Hypothalamus (tissue), 51 donors: ENCODE measurements around the gene PCED1A.

ENCODE experiments used
- DNase-seq, 51 donors: peaks; one replicate each; lab custom pipeline; 2025; lab: John Stamatoyannopoulos, UW

Gene PCED1A

DNA sequence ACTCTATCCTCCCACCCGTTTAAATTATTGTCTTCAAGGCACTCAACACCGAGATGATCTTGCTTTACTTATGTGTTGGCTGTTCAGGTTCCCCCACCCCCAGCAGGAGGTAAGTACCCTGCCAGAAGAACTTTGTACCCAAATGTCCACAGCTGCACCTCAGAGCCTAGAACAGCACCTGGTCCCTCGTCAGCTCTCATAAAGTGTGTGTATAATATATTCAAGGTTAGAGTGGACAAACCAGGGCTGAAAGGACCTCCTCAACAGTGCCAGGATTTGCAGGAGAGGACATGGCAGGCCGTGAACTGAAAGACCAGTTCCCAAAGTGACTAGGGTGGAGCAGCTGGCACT, 34.1 kb downstream of the PCED1A start:
- DNase-seq, result no peak

DNA sequence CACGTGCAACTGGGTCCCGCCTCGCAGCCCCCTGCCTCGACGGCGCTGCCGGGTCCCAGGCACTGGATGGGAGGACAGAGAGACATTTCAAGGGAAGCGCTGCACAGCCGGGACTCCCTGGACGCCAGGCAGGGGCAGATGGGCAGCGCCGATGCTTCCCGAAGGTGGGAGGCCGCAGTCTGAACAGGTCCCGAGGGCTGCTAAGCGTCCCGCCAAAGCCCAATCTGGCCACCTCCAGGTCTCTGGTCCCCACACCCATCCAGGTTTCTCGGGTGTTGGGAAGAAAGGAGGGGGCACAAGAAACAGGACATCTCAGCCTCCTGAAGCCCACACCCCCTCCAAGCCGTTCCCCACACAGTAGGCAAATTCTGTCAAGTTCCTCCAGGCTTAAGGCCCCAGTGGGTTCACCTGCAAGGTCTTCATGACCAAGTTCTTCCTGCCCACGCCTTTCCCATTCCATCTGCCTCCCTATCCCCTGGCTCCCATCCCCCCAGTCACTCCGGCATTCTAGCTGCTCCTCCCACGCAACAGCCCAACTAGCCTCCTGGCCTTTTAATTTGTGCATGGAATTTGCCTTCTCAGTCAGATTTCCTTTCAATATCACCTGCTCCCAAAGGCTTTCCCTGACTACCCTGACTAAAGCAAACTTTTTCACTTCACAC, 34.6 kb downstream of the PCED1A start:
- DNase-seq, result no peak

DNA sequence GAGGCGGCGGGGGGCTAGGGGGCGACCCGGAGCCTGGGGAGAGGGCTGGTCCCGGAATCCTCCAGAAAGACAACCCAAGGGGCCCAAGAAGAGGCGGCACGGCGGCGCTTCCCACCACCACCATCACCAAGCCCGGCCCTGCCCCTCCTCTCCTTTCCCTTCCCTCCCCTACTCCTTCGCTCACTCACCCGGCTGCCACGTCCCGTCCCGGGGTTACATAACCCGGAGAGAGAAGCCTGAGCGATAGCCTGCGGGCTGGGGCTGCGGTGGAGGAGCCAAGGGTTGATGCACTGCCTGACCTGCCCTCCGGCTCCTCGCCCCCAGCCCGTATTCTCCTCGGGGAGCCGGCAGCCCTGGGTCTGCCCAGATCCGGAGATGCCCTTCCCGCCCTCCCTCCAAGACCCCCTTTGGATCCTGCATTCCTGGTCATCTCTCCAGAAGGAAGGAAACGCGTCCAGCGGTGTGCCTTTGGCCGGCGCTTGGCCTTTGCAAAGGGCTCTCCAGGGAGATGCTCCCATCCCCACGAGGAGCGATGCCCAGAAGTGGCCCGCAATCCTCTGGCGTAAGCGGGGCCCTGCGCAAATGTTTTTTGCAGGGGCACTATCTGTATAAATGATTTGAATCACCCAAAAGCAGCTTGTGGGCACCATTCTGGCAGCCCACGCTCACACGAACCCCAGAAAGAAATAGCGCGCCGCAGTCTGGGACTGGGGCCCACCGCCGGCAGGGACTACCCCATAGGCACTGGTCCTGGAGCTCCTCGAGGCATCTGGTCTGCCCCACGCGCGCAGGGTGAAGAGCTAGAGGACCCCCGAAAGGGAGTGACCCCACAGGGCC, 35.4 kb downstream of the PCED1A start:
- no peak for DNase-seq

DNA sequence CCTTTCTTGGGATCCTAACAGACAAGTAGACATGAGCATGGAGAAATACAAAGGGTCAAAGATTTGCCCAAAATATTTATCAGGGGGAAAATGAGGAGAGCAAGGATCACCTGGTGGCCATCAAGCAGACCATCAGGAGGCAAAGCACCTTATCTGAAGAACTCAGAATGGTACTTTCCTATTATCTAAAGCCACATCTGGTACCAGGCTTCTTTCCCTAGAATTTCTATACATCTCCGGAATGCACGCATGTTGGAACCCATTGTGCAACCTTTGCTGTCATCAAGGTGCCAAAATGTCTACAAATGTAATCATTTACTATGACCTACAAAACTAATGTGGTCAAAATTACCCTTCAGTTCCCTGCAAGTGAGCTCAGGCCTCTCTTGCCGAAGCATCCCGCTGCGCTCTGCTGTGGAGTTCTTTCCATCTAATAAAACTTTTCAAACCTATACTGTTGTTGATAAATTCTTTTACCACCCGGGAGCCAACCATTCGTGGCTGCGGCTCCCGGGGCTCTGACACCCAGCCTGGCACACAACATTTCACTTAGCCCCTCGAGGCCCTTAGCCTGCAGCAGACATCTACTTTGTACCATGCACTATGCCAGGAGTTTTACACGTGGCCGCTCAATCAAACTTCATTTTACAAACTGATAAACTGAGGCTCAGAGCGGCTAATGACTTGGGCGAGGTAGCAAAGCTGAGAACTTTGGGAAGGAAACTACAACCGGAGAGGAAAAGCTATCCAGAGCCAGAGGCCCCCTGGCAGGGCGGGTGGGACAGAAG, 36.2 kb downstream of the PCED1A start:
- DNase-seq, result no peak

DNA sequence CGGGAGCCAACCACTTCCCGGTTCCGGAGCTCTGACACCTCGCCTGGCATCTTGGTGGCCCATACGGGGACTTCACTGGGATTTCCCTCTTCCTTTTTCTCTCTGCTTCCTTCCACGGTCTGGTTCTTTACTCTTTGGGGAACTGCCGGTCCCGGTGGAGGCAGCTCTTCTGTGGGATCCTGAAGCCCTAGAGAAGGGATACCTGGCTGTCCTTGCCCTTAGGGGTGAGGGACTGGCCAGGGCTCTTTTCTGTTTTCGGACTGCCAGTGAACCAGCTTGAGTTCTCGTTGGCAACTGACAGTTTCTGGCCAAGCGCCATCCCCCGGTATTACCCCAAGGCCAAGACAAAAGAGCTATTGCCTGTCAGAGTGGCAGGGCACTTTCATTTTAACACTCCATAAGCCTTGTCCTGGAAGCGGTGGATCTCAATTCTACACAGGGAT, 39.1 kb downstream of the PCED1A start:
- no peak for DNase-seq

DNA sequence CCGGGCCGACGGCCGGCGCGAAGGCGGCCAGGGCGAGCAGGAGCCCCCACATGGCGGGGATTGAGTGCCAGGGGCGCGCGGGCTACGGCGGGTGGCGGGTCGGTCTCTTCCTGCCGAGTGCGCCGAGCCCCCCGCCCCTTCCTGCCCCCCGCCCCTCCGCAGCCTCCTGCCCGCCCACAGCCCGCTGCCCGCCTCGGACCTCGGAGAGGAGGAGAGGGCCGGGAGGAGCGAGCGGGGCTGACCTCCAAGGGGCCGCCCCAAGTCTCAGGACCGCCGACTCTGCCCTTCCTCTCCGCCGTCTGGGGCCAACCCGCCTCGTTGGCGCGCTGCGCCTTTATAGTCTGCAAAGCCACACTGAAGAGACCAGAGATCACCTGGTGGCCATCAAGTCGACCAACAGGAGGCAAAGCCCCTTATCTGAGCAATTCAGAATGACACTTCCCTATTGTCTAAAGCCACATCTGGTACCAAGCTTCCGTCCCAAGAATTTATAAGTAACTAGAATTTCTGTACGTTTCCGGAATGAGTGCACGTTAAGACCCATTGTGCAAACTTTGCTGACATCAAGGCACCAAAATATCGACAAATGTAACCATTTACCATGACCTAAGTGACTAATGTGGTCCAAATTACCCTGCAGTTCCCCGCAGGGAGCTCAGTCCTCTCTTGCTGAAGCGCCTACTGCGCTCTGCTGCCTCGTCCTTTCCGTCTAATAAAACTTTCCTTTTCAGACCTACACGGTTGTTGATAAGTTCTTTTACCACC, 39.8 kb downstream of the PCED1A start, which contains the start of gene CPXM1:
Gene CPXM1 (minus strand): TSS at position 107 of the 765 bp plus-strand sequence. CDS start 55 bp downstream, at position 52.
- no peak for DNase-seq

DNA sequence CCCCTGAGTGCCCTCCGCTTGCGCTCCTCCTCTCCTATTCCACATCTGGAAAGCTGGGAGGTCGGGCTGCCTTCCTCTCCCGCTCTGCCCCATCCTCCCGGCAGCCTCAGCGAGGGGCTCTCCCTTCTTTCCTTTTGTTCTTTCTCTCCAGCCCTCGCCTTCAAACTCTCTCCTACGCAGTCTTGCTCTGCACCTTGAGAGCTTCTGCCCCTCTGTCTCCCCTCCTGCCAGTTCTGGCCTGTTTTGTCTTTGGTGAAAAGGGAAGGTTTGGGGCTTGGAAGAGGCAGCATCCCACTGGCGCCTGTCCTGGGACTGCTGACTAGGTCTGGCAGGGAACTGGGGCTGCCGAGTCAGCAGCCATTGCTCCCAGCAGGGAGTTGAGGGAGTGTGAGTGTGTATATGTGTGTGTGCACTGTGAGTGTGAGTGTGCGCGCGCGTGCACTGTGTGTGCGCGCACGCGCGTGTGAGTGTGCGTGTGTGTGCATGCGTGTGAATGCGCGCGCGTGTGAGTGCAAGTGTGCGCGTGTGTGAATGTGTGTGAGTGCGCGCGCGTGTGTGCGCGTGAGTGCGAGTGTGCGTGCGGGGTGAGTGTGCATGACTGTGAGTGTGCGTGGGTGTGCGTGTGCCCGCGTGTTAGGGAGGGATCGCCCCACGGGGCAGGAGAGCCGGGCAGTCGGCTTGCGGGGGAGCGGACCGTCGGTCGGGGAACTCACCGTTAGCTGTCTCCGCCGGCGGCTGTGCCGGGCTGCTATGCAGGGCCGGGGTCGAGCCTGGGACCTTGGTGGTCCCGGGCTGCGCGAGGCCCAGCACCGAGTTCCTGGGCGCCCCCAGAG, 40.6 kb downstream of the PCED1A start:
- DNase-seq, result no peak

DNA sequence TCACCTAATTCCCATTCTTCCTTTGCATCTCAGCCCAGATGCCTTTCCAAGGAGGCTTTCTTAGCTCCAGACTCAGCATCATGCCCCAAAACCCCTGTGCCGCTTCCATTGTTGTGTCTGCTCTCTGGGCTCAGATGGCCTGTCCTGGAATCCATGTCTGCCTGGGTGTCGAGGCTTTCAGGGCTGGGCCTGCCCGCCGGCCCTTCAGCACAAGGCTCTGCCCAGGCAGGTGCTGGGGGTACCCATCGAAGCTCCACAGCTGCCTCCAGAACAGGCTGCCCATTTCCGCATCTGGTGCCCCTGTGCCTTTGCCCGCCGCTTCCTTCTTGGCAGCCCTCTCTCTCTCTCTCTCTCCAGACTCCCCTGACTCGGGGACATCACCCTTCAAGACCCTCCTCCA, 41.2 kb downstream of the PCED1A start:
- no peak for DNase-seq

DNA sequence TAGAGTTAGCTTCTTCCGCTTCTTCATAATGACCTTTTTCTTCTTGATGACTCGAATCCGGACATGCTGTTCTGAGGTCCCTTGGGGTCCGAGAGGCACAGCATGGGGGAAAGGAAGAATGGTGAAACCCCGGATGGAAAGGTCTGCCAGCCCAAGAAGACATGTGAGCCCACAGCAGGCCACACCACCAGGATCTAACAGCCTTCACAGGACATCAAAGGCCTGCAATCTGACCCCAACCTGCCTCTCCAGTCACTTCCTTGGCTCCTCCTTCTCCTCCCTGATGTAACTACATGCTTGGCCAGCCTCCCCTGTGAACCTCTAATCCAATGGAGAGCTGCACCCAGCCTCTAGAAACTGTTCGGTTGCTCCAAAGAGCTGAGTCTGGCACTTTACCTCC, 41.6 kb downstream of the PCED1A start:
- DNase-seq, result no peak

DNA sequence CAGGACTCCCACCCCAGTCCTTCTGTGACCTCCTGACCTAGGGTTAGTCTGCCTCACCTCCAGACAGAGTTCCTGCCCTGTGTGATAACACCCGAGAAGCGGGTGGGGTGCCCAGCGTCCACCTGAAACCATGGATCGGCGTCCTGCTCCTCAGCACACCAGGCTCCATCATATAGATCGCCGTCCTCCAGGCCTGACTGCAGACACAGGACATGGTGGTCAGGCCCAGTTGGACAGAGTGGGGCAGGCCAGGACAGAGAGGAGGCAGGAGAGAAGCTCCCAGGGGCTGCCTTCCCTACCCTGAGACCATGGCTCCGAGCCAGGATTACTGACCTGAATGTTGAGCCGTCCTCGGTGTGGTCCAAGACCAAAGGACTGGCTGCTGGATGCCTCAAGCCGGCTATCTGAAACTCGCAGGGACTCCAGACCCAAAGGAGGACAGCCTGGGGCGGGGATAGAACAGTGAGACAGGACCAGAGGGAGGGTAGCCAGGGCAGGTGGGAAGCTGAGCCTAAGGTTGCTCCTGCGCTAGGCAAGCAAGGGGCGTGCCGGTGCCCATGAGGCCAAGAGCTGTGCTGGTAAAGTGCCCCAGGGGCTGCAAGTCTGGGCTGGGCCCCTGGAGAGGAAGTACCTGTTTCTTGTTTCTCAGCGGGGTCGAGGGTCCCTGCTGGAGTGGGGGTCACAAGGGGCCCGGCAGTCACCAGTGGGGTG, 42.2 kb downstream of the PCED1A start:
- DNase-seq, result no peak

DNA sequence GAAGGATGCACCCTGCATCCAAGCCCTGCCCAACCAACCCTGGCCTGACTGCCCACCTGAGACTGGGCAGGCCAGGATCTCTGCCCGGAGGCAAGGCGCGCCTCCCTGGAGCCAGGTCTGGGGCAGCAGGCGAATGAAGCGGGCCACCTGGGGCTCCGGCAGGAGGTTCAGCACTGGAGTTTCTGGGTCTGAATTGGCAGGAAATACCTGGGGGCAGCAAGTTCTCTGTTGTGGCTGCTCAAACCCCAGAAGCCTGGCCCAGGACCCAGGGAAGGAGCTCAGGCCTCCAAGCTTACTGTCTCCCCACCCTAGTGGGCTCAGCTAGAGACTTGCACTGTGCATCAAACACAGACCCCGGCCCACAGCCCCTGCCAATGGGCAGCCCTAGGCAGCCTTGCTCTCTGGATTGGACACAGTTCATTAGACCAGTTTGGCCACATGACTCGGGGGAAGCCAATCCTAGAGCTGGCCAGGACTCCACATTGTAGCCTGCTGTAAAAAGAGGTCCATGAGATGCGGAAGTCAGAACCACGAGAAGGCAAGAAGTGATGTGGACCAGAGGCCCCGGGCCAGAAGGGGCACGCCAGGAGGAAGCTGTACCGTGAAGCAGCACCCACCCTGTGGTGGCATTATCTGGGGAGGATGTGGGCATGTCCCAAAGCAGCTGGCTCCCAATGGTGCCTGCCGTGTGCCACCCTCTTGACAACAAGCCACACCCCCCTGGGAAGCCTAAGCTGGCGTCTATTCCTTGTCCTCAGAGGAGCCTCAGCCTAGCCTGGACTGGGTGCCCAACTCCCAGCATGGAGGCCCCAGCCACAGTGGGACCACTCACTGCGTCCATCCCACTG, 43.1 kb downstream of the PCED1A start:
- DNase-seq, result no peak

DNA sequence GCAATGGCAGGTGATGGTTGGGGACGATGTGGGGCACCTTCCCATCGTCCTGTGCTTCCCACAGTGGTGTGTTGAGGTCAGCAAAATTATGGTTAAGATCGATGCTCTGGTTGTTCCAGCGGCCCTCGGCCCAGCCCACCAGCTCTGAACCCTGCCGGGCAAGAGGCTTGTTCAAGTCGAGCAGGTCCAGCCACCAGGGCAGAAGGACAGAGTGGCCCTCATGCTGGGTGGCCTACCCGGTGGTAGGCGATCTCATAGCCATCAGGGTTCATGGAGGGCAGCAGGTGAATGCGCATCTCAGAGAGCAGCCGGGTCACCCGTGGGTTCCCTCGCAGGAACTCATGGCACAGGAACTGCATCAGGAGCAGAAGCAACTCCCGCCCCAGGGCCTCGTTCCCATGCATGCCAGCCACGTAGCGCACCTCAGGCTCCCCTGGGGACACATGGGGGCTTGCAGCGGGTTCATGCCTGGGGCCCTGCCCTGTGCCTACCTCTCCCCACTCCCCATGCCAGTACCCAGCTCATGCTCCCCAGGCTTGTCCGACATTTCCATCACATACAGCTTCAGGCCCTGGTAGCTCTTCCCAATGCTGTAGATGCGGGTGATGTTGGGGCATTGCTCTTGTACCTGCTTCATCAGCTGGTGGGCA, 44.3 kb downstream of the PCED1A start:
- DNase-seq, result no peak

DNA sequence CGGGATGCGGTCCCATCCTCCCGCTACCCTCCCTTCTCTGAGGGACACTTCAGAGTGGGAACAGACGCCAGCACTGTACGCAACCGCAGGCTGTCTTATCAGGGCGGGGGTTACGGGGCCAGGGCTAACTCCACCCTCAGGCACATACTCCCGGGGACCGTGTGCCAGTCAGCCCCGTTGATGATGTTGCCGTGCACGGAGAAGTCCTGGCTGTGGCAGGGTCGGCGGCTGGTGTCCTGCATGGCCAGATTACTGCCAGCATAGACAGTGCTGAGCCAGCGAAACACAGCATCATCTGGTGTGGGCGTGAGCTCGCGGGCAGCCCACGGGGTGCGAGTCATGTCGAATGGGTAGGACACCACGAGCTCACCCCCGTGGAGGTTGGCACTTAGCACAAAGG, 45.0 kb downstream of the PCED1A start:
- no peak for DNase-seq

DNA sequence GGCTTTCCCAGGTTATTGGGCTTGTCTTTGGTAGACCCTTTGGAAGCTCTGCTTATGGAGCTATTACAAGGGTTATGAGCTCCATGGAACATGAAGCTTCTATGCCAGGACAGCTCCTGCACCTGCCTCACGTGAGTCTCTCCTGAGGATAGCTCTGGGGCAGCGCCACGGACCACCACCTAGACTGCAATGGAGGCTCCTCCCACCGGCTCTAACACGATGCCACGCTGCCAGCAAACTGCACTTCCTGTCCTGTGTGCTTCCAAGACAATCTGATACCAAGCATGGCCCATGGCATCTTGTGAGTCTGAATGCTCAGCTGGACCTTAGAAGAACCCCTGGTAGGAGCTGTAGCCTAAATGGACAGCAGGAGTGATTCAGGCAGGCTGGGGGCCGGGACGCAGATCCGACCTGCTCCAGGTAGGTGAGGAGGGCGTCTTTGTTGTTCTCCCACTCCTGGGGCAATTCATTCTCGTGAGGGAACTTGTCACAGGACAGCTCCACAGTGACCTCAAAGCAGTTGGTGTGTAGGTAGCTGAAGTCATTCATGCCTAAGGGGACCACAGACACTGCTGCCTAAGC, 45.5 kb downstream of the PCED1A start:
- no peak for DNase-seq

DNA sequence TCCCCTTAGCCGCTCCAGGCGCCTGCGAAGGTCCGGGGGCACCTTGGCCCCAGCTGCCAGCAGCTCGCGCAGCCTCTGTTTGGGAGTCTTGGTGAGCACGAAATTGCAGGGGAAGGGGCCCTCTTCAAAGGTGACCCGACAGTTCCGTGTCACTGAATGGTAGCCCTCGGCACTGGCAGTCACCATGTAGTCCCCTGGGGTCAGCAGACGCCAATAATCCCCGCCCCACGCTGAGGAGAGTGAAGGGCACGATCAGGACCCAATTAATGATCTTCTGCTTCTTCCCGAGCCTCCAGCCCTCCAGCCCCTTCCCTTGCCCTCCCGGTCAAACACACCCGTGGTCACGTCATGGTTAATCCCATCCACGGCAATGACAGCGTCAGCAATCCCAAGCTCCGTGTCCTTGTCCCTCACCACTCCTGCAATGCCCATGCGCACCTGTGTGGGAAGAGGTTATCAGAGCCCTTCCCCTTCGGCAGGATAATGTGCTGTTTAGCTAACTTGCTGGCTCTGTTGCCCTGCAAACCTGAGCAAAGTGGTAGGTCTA, 46.2 kb downstream of the PCED1A start:
- DNase-seq, result no peak

DNA sequence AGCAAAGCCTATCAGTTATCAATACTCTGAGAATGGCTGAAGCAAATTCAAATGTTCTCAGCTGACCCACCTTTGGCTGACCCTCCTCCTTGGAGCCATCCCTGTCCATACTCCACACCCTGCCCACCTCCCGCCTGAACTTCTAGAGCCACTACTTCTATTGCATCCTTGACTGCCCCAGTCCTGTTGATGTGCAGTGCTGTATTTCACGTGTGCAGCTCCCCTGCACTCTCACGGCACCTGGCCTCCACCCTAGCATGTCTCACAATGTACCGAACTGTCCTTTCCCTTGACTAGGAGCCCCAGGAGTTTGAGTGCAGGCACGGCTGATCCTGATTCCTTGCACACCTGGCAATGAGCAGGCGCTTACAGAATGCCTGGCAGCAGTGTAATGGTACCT, 47.0 kb downstream of the PCED1A start:
- no peak for DNase-seq
